ENCODE measurements around the gene PFN3. TPM values are rescaled to one million over a fixed set of nuclear protein-coding genes. Genes with fewer than 3 reads are reported as not detected.
A peak's percentile ranks its signal among the peaks of the same experiment; 100 is the strongest.

PFN3 gene
- total and polyA plus RNA-seq, 2 of the 13 experiments (the other 11 are each of a cell fraction or from before 2014, with no cell fraction given): not detected

DNA sequence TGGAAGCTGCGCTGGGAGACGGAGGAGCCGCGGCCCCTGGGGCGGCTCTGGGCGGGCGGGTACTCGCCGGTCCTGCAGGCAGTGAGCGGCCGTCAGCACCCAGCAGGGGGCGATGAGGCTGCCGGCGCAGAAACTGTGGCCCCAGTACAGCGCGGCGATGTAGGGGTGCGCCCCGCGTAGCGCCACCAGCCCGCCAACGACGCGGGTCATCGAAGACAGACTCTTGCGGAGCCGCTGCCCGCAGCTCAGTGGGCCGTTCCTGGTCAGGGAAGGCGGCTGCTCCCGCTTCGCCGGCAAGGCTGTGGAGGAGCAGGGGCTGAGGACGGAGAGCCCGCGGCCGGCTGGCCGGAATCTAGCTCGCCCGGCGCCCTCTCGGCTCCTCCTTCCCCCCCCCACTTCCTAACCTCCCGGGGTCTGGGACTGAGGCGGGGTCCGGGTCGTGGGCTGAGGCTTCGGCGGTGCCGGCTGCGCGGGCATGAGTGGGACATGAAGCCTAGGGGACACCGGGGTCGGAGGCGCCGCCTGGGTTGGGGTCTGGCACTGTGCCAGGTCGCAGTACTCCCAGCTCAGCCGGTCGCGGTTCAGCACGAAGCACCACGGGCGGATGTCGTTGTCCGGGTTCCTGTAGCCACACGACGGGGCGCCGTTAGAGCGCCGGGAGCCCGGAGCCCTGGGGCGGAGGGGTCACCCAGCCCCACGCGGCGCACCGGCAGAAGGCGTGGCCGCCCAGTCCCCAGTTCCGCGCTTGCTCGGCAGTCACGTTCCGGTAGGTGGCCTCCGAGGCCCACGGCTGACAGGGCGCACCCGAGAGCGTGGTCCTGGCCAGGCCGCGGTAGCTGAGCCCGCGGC lies 3.6 kb upstream of the PFN3 start (continued):
- TF ChIP-seq, protein P1, sequence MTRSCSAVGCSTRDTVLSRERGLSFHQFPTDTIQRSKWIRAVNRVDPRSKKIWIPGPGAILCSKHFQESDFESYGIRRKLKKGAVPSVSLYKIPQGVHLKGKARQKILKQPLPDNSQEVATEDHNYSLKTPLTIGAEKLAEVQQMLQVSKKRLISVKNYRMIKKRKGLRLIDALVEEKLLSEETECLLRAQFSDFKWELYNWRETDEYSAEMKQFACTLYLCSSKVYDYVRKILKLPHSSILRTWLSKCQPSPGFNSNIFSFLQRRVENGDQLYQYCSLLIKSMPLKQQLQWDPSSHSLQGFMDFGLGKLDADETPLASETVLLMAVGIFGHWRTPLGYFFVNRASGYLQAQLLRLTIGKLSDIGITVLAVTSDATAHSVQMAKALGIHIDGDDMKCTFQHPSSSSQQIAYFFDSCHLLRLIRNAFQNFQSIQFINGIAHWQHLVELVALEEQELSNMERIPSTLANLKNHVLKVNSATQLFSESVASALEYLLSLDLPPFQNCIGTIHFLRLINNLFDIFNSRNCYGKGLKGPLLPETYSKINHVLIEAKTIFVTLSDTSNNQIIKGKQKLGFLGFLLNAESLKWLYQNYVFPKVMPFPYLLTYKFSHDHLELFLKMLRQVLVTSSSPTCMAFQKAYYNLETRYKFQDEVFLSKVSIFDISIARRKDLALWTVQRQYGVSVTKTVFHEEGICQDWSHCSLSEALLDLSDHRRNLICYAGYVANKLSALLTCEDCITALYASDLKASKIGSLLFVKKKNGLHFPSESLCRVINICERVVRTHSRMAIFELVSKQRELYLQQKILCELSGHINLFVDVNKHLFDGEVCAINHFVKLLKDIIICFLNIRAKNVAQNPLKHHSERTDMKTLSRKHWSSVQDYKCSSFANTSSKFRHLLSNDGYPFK (CRISPR knock-in tag; IDR thresholded peaks at IDR 0.05; ENCODE audit: borderline replicate concordance): peak; percentile 26; the same call in 1 of the 2 replicates
- TF ChIP-seq, protein P2, sequence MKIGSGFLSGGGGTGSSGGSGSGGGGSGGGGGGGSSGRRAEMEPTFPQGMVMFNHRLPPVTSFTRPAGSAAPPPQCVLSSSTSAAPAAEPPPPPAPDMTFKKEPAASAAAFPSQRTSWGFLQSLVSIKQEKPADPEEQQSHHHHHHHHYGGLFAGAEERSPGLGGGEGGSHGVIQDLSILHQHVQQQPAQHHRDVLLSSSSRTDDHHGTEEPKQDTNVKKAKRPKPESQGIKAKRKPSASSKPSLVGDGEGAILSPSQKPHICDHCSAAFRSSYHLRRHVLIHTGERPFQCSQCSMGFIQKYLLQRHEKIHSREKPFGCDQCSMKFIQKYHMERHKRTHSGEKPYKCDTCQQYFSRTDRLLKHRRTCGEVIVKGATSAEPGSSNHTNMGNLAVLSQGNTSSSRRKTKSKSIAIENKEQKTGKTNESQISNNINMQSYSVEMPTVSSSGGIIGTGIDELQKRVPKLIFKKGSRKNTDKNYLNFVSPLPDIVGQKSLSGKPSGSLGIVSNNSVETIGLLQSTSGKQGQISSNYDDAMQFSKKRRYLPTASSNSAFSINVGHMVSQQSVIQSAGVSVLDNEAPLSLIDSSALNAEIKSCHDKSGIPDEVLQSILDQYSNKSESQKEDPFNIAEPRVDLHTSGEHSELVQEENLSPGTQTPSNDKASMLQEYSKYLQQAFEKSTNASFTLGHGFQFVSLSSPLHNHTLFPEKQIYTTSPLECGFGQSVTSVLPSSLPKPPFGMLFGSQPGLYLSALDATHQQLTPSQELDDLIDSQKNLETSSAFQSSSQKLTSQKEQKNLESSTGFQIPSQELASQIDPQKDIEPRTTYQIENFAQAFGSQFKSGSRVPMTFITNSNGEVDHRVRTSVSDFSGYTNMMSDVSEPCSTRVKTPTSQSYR (CRISPR knock-in tag; IDR thresholded peaks at IDR 0.05; ENCODE audit: borderline replicate concordance): peak; percentile 33; the same call in 1 of the 2 replicates
- TF ChIP-seq ERF (CRISPR knock-in tag; IDR thresholded peaks at IDR 0.05): peak; percentile 34; the same call in 1 of the 2 replicates
- TF ChIP-seq TBL1XR1 (IDR thresholded peaks at IDR 0.05; ENCODE audit: borderline replicate concordance, low read length, partially characterized antibody): no peak
- TF ChIP-seq RBFOX2 (IDR thresholded peaks at IDR 0.05; ENCODE audit: low read depth, low read length): peak; percentile 48
- TF ChIP-seq, protein P3, sequence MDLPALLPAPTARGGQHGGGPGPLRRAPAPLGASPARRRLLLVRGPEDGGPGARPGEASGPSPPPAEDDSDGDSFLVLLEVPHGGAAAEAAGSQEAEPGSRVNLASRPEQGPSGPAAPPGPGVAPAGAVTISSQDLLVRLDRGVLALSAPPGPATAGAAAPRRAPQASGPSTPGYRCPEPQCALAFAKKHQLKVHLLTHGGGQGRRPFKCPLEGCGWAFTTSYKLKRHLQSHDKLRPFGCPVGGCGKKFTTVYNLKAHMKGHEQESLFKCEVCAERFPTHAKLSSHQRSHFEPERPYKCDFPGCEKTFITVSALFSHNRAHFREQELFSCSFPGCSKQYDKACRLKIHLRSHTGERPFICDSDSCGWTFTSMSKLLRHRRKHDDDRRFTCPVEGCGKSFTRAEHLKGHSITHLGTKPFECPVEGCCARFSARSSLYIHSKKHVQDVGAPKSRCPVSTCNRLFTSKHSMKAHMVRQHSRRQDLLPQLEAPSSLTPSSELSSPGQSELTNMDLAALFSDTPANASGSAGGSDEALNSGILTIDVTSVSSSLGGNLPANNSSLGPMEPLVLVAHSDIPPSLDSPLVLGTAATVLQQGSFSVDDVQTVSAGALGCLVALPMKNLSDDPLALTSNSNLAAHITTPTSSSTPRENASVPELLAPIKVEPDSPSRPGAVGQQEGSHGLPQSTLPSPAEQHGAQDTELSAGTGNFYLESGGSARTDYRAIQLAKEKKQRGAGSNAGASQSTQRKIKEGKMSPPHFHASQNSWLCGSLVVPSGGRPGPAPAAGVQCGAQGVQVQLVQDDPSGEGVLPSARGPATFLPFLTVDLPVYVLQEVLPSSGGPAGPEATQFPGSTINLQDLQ (CRISPR knock-in tag; IDR thresholded peaks at IDR 0.05): no peak
- TF ChIP-seq, protein P4, sequence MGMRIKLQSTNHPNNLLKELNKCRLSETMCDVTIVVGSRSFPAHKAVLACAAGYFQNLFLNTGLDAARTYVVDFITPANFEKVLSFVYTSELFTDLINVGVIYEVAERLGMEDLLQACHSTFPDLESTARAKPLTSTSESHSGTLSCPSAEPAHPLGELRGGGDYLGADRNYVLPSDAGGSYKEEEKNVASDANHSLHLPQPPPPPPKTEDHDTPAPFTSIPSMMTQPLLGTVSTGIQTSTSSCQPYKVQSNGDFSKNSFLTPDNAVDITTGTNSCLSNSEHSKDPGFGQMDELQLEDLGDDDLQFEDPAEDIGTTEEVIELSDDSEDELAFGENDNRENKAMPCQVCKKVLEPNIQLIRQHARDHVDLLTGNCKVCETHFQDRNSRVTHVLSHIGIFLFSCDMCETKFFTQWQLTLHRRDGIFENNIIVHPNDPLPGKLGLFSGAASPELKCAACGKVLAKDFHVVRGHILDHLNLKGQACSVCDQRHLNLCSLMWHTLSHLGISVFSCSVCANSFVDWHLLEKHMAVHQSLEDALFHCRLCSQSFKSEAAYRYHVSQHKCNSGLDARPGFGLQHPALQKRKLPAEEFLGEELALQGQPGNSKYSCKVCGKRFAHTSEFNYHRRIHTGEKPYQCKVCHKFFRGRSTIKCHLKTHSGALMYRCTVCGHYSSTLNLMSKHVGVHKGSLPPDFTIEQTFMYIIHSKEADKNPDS (CRISPR knock-in tag; IDR thresholded peaks at IDR 0.05): 0 out of 2 replicates have a peak, but pooled peaks have one; percentile 36
- peak; percentile 6; the same call in 1 of the 2 replicates for TF ChIP-seq PHF8 (CRISPR knock-in tag; IDR thresholded peaks at IDR 0.05)
- TF ChIP-seq ZSCAN30 (CRISPR knock-in tag; IDR thresholded peaks at IDR 0.05): no peak
- peak; percentile 77 for TF ChIP-seq HNRNPK (IDR thresholded peaks at IDR 0.05; ENCODE audit: low read depth, low read length, poor library complexity, severe bottlenecking)

All from HepG2 (cell line).